Endothelial cell of umbilical vein (primary cell): ENCODE measurements around the gene CLCN3.

ENCODE experiments used
- EZH2 ChIP-seq: IDR thresholded peaks from 2 replicates; pipeline ENCODE4 v1.6.1; 2012; ENCODE audit warnings: borderline replicate concordance, low read depth, mild to moderate bottlenecking, moderate library complexity, low read length, inconsistent platforms; ENCODE audit not compliant: severe bottlenecking
- GATA2 ChIP-seq: IDR thresholded peaks from 2 replicates; pipeline ENCODE4 v1.7.0; 2011; ENCODE audit warnings: low read depth, mild to moderate bottlenecking, moderate library complexity, mixed read lengths, low read length; ENCODE audit not compliant: insufficient read length, insufficient read depth
- JUN ChIP-seq: IDR thresholded peaks from 2 replicates; pipeline ENCODE4 v1.6.1; 2011; ENCODE audit warnings: borderline replicate concordance, low read depth; ENCODE audit not compliant: insufficient read length, insufficient read depth
- POLR2A ChIP-seq: IDR thresholded peaks from 2 replicates; pipeline ENCODE4 v1.6.1; 2012; ENCODE audit warnings: low read depth, mild to moderate bottlenecking, control low read depth, low read length
- TF ChIP-seq, protein P1 (sequence below), 2 donors: IDR thresholded peaks; 1 replicate in 1 of 2; 2 replicates in 1 of 2; pipeline ENCODE4 v1.5.1; 2011; ENCODE audit warnings: low read length in 2 of 2, mild to moderate bottlenecking in 2 of 2, moderate library complexity in 2 of 2, control low read depth in 1 of 2, inconsistent platforms in 1 of 2, low read depth in 1 of 2; ENCODE audit not compliant: insufficient read depth in 1 of 2; ENCODE audit errors: extremely low read depth in 1 of 2

DNA sequence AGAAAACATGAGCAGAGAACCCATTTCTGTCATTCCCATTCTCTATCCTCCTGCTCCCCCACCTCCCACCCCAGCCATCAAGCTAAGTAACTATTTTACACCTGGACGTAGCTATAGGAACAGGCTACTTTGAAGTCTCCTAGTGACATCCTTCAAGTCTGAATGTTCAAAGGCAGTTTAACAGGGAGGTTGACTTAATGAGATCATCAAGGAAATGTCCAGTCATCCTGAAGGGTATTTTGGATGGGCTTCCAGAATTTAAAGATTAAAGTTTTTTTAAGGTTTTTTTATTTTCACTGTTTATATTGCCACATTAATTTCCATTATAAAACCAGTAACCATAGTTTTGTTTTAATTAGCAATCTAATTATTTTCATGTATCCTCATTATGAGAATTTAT lies 96.3 kb downstream of the CLCN3 start:
- TF ChIP-seq POLR2A (no peak), EZH2 (no peak), JUN (peak; percentile 50), GATA2 (no peak)
- TF ChIP-seq, protein P1, sequence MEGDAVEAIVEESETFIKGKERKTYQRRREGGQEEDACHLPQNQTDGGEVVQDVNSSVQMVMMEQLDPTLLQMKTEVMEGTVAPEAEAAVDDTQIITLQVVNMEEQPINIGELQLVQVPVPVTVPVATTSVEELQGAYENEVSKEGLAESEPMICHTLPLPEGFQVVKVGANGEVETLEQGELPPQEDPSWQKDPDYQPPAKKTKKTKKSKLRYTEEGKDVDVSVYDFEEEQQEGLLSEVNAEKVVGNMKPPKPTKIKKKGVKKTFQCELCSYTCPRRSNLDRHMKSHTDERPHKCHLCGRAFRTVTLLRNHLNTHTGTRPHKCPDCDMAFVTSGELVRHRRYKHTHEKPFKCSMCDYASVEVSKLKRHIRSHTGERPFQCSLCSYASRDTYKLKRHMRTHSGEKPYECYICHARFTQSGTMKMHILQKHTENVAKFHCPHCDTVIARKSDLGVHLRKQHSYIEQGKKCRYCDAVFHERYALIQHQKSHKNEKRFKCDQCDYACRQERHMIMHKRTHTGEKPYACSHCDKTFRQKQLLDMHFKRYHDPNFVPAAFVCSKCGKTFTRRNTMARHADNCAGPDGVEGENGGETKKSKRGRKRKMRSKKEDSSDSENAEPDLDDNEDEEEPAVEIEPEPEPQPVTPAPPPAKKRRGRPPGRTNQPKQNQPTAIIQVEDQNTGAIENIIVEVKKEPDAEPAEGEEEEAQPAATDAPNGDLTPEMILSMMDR (IDR thresholded peaks at IDR 0.05; ENCODE audit: extremely low read depth in 1 of 2, insufficient read depth in 1 of 2, low read depth in 1 of 2, low read length in 2 of 2): no peak
